Esophagus muscularis mucosa (tissue), 3 donors: ENCODE data around the gene DDX41.

Experiments used
- POLR2A ChIP-seq: fragments of 450-650 bp; IDR thresholded peaks from one replicate; pipeline ENCODE4 v1.6.1; 2017; ENCODE audit warnings: antibody characterized with exemption, moderate library complexity, mild to moderate bottlenecking, low read depth
- POLR2AphosphoS5 ChIP-seq, 2 donors: sonication (generic); formaldehyde crosslinking; IDR thresholded peaks; one replicate each; pipeline ENCODE4 v1.6.1; 2017; ENCODE audit warnings: antibody characterized with exemption in 2 of 2
- TF ChIP-seq, protein P1 (sequence below), 3 experiments: fragments of 200-600 bp in 2 of 3; fragments of 450-650 bp in 1 of 3; sonication (generic) in 2 of 3; IDR thresholded peaks; one replicate each; pipeline ENCODE4 v1.5.1; 2017 to 2019; ENCODE audit warnings: antibody characterized with exemption in 3 of 3, mild to moderate bottlenecking in 2 of 3, moderate library complexity in 1 of 3

DNA sequence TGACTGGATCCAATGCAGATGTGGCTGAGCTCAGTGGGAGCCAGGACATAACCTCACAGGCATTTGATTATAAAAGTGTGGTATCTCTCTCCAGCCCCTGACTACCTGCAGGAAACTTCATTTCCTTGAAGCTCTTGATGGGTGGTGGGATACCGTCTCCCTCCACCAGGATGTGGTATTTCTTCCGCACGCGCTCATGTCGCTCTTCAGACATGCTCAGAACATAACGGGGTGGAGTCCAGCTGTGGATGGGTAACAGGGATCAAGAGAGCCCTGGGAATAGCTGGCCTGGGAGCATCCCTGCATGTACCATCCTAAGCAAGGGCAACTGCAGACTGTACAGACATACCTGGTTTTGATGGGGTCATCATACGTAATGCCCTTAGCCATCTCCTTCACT is 1.2 kb downstream of the DDX41 start:
- TF ChIP-seq, protein P1, sequence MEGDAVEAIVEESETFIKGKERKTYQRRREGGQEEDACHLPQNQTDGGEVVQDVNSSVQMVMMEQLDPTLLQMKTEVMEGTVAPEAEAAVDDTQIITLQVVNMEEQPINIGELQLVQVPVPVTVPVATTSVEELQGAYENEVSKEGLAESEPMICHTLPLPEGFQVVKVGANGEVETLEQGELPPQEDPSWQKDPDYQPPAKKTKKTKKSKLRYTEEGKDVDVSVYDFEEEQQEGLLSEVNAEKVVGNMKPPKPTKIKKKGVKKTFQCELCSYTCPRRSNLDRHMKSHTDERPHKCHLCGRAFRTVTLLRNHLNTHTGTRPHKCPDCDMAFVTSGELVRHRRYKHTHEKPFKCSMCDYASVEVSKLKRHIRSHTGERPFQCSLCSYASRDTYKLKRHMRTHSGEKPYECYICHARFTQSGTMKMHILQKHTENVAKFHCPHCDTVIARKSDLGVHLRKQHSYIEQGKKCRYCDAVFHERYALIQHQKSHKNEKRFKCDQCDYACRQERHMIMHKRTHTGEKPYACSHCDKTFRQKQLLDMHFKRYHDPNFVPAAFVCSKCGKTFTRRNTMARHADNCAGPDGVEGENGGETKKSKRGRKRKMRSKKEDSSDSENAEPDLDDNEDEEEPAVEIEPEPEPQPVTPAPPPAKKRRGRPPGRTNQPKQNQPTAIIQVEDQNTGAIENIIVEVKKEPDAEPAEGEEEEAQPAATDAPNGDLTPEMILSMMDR (IDR thresholded peaks at IDR 0.05) = no peak
- TF ChIP-seq POLR2A (no peak), POLR2AphosphoS5 (IDR thresholded peaks at IDR 0.05) (no peak)
